Islet of Langerhans (tissue), 1 donor: ENCODE measurements around the gene IGHMBP2.
"Not testable (repeated sequence)": the region's sequence is repeated elsewhere in the genome, so short reads cannot be mapped to it uniquely, and the experiment has no call there.

ENCODE experiments used
- FAIRE-seq: peaks from one replicate; lab custom pipeline; 2011; peaks lifted over from hg19 to GRCh38; lab: Jason Lieb, UNC

Gene IGHMBP2

DNA sequence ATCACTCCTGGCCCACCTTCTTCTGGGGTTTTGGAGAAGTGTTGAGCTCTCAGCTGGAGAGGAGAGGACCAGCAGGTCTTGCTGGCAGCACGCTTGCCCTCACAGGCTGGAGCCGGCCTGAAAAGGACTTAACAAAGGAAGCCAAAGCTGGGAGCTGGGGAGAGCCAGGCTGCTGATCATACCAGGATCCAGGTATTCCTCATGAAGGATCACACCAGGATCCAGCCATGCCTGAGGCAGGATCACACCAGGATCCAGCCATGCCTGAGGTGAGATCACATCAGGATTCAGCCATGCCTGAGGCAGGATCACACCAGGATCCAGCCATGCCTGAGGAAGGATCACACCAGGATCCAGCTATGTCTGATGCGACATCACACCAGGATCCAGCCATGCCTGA, 60.1 kb downstream of the IGHMBP2 start:
- no peak for FAIRE-seq

DNA sequence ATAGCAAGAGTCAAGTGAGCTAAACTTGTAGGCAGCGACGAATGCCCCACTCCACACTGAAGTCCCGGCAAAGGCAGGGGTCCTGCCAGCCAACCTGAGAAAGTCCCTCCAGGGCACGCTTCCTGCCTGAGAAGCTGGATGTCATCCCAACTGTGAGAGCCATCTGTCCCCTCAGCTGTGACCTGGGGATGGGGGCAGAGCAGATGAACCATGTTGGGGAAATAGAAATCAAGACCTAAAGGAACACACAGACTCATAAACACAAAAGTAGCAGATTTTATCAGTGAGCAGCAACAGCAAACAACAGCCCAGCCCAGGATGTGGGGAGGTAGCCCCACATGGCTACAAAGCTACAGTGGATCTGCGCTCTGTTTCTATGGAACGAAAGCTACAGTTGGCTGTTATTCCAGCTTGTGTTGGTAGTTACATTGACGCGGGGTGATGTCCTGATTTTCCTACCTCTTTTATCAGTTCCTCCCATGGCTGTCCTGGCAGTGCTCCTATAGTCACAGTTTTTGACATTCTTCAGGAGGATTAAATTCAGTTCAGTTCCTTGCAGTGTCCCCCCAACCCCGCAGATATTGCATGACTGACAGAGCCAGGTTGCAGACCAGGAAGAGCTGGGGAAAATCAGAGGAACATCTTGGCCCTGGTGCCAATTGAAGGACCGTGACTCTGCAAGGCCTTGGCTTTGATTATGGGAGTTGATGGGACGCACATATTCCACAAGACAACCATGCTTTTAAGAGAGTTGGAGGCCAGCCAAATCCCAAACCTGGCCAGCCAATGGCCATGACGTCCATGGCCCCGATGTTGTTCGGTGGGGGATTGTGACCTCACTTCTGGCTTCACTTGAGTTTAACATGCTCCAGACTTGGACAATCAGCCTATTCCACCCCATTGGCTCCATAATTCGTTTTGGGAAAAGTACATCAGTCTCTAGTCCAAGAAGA, 62.5 kb downstream of the IGHMBP2 start:
- FAIRE-seq, result no peak

DNA sequence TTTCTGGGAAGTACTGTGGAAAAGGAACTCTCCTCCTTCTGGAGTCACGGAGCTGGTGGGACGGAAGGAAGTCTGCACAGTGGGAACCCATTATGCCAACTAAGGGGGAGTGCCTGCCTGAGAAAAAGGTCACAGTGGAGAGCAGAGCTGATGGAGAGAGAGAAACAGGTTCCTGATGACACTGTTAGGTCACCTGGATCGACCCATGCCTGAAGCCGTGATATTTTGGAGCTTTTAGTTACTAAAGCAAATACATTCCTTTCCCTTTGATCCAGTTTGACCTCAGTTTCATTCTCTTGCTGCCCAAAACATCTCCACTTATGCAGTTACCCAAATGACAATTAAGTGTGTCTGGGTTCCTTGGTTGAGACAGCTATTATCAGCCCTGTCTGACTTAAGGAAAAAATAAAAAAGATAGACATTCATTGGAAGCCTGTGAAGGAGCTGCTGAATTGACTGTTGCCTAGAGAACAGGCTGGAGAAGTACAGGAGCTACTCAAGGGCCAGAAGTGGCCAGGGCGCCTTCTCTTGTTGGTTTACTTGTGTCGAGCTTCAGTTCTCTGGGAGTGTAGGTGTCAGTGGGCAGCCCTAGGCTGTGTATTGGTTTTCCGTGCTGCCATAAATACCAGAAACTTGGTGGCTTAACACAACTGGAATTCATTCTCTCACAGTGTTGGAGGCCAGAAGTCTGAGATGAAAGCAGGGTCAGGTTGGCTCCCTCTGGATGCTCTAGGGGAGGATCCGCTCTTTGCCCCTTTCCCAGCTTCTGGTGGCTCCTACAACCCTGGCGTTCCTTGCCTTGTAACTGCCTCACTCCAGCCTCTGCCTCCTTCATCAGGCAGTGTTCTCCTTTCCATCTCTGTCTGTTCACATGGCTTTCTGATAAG, 63.4 kb downstream of the IGHMBP2 start:
- no peak for FAIRE-seq

DNA sequence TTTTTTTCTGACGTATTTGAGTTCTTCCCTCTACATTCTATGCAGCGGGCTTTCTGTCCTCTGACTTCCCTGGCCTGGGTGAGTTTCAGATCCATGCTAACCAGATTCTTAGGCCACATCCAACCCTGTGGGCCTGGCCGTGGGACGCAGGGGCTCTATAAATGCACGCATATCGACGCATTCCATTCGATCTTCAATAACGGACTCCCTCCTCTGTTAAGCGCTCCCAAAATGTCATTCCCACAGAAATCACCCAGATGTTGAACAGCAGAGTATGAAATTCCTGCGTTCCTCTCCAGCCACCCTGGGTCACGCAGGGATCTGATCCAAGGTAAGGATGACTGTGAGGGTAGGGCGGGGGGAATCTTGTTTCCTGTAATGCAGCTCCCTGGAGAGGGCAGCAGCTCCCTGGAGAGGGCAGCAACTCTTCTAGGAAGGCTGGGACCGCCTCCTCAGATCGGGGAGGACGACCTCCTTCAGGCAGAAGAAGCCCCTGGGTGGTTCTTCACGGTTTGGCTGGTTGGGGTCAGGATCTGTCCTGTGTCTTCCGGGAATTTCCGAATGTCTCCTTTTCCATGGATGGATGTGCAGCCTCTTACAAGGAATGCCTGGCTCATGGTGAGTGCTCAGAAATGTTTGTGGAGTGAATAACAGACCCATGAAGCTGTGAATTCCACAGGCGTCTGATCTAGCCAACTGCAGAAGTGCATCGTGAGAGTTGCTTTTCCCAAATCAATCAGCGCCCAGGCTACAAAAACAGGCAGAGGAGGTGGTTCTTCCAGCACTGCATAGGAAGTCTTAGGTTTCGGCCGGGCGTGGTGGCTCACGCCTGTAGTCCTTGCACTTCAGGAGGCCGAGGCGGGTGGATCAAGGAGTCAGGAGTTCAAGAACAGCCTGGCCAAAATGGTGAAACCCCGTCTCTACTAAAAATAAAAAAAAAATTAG, 64.9 kb downstream of the IGHMBP2 start:
- no peak for FAIRE-seq

DNA sequence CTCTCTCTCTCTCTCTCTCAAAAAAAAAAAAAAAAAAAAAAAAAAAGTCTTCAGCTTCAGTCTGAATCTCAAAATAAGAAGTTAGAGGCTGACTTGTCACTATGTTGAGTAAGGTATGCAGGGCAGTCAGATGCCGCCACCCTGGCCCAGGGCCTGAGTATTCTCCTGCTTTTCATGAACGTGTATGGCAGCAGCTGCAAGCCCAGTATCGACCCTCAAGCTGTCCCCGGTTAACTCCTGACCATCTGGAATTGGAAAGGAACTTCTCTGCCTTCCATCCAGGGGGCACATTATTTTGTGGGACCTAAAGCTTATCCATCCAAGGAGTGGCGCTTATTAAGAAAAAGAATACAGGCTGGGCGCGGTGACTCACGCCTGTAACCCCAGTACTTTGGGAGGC, 65.7 kb downstream of the IGHMBP2 start:
- FAIRE-seq, result no peak

DNA sequence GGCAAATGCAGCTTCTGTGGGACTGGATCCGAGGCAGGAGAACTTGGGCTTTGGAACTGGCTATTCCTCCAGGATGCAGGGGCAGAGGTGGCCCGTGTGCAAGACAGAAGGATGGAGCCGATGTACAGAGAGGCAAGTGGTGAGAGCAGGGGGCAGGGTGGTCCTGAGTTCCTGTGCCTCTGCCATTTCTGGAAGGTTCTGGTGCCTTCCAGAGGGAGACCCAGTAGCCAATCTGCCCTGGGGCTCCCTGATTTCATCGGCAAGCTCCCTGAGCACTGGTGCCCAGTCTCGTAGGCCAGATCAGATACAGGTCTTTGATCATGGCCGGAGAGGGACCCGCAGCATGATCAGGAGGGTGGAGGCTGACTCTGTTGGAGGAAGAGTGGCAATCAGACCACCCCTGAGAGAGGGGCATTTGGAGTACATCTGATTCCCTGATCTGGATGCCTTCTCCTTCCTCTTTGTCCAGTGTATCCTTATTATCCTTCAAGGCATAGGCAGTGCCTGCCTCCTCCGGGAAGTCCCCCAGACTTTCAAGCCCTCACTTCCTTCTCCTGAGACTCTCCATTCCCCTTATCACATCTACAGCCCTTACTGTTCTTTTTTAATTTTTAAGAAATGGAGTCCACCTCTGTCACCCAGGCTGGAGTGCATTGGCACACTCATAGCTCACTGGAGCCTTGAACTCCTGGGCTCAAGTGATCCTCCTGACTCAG, 67.4 kb downstream of the IGHMBP2 start:
- FAIRE-seq, result no peak

DNA sequence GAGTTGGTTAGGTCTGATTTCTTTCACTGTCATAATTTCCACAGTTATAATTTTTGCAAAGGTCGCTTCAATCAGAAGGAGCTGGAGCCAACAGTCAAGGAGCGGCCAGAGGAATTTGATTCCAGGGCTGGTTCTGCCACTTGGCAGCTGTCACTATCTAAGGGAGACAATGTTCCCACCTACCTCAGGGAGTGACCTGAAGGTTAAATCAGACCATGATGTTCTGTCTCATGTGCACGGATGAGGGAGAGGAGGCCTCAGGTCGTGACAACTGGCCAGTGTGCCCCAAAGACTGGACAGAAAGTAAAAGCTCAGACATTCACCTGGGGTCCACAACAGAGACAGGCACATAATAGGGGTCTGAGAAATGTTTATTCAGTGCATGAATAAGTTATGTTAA, 69.5 kb downstream of the IGHMBP2 start:
- no peak for FAIRE-seq

DNA sequence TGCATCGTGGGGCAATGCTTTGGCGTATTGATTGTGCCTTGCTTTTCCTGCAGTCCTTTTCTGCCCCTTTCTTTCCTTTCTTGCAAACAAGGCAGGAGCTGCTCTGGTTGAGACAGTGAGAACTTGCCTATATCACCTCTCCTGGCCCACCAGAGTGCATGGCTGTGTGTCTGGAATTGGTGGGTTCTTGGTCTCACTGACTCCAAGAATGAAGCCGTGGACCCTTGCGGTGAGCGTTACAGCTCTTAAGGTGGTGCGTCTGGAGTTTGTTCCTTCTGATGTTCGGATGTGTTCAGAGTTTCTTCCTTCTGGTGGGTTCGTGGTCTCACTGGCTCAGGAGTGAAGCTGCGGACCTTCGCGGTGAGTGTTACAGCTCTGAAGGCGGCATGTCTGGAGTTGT, 70.0 kb downstream of the IGHMBP2 start:
- FAIRE-seq, result not testable (repeated sequence)

DNA sequence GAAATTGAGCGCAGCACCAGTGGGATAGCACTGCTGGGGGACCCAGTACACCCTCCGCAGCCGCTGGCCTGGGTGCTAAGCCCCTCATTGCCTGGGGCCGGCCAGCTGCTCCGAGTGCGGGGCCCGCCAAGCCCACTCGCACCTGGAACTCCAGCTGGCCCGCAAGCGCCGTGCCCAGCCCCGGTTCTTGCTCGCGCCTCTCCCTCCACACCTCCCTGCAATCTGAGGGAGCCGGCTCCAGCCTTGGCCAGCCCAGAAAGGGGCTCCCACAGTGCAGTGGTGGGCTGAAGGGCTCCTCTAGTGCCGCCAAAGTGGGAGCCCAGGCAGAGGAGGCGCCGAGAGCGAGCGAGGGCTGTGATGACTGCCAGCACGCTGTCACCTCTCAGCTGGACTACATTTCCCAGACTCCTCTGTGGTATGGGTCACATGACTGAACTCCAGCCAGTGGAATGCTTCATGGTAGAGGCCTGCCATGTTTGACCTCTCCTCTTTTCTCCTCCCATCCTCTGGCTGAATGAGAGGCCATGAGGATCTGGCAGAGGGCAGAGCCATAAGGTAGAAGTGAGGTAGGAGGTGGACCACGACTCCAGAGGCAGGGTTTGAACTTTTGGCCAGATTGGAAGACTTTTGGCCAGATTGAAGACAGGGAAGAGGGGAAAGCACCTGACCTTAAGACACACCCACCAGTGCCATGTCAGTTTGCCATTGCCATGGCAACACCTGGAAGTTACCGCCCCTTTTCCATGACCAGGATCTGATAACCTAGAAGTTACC, 70.9 kb downstream of the IGHMBP2 start:
- no peak for FAIRE-seq

DNA sequence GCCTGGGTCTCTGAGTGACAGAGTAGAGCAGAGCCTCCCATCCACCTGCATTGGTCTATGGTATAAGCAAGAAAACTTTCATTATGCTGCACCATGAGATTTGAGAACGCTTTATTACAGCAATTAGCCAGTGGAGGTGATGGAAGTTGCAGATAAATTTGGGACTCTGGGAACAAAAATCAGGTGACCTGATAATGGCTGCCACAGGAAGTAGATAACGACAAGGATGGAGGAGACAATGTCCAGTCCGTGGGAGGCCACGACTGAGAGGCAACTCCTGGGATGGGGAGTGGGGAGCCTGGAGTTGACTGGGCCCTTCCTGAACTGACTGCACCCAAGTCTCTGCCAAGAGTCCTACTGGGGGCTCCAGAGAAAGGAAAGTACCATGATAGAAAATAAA, 72.4 kb downstream of the IGHMBP2 start:
- no peak for FAIRE-seq

DNA sequence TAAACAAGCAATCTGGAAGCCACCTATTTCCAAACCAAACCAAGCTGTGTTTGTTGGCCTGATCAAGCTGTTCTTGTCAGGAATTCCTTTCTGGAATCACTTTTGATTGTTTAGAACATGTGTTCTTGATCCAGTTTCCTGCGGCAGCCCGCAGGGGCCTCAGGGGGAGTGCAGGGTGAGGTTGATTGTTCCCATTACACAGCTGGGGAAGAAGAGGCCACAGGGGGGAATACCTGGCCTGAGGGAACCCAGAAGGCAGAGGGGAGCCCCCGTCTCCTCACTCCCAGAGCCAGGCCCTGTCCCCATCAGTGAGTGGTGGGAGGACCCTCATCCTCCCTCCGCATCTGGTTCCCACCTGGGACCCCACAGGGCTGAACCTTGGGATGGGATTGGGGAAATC, 72.9 kb downstream of the IGHMBP2 start:
- FAIRE-seq, result no peak

DNA sequence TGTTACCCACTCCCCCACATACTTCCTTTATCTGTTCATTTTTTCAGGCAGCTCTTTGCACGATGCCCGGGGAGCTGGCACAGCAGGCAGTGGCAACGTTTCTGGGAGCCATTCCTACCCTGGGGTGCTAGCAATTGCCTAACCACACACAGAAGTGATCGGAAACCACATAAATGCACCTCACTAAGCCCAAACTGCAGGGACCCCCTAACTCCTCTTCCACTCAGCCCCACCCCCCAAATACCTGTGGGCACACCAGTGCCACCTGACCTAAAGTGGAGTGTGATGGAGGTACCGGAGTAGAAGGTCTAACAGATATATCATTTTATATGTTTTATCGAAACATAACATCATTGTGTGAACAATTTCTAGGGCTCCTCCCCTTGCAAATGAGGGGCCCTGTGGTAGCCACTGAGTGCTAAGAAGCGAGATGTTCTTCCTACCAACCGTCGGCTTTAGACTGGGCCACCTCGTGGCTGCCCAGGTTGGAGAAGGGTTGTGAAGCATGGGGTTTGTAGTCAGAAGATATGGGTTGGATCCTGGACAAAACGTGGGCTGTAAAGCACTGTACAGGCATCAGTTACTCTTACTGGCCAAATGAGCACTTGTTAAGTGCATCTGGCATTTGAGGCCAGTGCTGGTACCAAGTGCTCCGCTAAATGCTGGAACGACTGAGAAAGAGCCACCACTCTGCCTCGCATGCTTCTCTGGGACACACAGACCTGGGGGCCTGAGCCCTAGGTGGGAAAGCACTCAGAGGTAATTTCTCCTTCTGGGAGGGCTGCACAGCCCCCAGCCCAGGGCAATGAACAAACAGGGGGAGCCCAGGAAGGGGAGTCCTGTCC, 74.3 kb downstream of the IGHMBP2 start:
- FAIRE-seq, result no peak

DNA sequence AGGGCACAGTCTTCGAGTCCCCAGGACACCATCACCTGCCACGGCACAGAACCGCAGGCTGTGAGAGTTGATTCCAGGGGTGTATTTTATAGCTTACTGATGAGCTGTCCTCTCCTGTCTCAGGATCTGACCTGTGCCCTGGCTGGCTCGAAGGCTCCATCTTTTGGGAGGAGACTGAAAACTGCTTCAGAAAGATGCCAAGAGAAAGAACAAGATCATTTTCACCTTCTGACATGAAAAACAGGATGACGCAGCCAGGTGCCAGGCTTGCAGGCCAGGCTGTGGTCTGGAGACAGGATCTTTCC, 74.9 kb downstream of the IGHMBP2 start:
- no peak for FAIRE-seq

DNA sequence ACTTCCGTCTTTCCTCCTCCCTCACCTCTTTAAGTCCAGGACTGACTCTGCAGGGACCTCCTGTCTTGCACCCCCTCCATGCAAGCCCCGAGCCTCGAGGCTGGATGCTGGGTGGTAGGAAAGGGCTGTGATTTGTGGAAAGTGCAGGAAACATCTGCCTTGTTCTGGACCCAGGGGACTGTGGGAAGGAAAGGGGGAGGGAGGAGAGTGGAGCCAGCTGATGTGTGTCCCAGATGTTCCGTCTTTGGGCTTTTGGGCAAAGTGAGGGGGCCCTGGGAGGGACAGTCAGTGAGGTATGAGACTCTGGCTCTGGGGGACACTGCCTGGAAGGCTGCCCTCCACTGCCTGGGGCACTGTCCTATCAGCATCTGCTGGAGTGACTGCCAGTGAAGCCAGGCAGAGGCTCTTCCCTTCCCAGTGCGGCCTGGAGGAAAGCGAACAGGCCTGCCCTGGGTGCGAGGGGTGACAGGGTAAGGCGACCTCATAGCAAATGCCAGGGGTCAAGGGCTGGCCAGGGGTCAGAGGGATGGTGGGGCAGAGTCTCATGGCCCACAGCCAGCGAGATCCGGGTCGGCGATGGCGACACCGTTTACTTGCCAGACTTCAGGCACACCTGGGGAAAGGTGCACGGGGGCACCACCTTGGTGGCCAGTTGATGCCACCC, 75.4 kb downstream of the IGHMBP2 start:
- no peak for FAIRE-seq

DNA sequence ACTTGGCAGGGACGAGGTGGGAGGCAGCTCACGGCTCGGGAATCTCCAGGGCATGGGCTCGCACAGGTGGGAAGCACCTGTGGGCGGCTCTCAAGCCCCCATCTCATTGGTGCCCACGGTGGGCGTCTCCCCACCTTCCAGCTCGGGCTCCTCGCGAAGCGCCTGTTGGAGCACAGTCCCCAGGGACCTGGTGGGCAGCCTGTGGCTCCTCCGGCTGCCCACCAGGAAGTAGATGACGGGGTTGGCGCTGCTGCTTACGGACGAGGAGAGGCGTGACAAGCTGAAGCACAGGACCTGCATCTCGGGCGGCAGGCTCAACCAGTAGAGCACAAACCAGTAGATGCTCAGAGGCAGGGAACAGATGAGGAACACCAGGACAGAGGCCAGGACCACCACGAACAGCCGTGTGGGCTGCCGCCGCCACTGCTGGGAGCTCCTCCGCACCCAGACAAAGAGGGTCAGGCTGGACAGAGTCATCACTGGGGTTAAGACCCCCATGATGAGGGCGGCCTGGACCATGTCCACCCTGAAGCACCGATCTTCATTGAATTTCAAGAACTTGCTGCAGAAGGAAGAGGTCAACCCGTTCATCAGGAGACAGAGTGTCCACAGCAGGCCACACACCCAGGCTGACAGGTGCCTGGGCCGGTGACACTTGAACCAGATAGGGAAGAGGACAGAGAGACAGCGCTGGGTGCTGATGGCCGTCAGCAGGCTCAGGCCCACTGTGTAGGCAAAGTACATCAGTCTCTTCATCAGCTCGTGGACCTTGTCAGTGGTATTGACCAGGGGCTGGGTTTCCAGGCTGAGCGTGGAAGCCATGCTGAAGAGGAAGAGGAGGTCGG, 76.5 kb downstream of the IGHMBP2 start:
- no peak for FAIRE-seq

DNA sequence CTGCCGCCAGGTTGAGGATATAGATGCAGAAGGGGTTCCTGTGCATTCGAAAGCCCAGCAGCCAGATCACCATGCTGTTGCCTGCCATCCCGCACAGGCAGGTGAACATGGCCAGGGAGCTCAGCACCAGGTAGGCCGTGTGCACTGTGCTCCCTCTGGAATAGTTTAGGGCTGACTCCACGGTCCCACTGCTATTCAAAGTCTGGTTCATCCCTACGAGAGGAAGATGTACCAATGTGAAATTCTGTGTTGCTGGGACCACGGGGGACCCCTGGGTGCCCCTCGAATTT, 77.0 kb downstream of the IGHMBP2 start, which contains the start of gene MRGPRD:
Gene MRGPRD (minus strand): TSS at position 211 of the 290 bp plus-strand sequence. CDS start 0 bp downstream, at position 211.
- FAIRE-seq, result no peak

DNA sequence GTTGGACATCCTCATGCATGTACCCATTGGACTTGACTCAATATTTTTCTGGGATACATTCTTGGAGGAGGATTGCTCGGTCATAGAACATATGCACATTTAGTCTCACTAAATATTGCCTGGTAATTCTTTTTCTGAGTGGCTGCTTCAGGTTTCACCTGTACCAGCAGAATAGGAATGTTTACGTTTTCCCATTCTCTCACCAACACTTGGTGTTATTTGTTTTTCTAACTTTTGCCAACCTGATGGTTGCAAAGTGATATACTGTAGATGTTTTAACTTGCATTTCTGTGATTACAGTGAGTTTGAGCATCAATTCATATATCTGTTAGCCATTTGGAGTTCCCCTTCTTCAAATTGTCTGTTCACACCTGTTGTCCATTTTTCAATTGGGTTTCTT, 78.4 kb downstream of the IGHMBP2 start:
- FAIRE-seq, result no peak

DNA sequence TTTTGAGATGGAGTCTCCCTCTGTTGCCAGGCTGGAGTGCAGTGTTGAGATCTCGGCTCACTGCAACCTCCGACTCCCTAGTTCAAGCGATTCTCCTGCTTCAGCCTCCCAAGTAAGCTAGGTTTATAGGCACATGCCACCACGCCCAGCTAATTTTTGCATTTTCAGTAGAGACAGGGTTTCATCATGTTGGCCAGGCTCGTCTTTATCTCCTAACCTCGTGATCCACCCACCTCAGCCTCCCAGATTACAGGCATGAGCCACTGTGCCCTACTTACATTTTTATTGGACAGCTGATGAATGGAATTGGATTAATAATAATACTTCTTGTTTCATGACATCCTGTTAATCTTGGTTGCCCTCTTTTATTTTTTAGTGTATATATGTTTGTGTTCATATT, 80.1 kb downstream of the IGHMBP2 start:
- no peak for FAIRE-seq
